HepG2 (cell line): ENCODE measurements around the gene B4GALT5. TPM values are rescaled to one million over a fixed set of nuclear protein-coding genes. Genes with fewer than 3 reads are reported as not detected.

Experiments
- ATAC-seq: fragments of 200-7000 bp; cut with Tn5 transposase; 3 replicates; pipeline ENCODE4 v1.9.1; 2020; ENCODE audit warnings: mild to moderate bottlenecking, moderate library complexity
- BruUV-seq: library from RNA; stranded (reverse); fragments of 400-500 nt; replicated peaks from 2 replicates; lab custom pipeline; 2021; lab: Mats Ljungman, UMichigan
- CTCF ChIA-PET: fragments of 300-600 bp; formaldehyde crosslinking; extraction: SDS; loops from one replicate; lab custom pipeline; 2021; ENCODE audit warnings: low total read pairs, inconsistent platforms, low intra/inter-chr PET ratio; lab: Yijun Ruan, JAX
- POLR2A ChIA-PET: fragments of 350-600 bp; sonication (Branson Sonifier 250); formaldehyde crosslinking; loops from one replicate; lab custom pipeline; 2020; ENCODE audit warnings: antibody characterized with exemption, inconsistent platforms; lab: Yijun Ruan, JAX
- DNase-seq: peaks from one replicate; pipeline ENCODE4 v3.0.0-alpha.2; 2015; ENCODE audit warnings: low spot score
- FAIRE-seq: peaks from 3 replicates; lab custom pipeline; 2011; peaks lifted over from hg19 to GRCh38; lab: Jason Lieb, UNC
- H2AFZ ChIP-seq: one replicate; pipeline ENCODE4 v1.6.1; 2011; ENCODE audit warnings: low read length, inconsistent platforms
- H3K27ac ChIP-seq: fragments of 300-600 bp; 3 replicates; pipeline ENCODE4 v1.8.0; 2011; ENCODE audit warnings: mixed run types, mild to moderate bottlenecking, mixed read lengths, low read length, inconsistent platforms; ENCODE audit not compliant: insufficient read depth; ENCODE audit errors: extremely low read length
- H3K27me3 ChIP-seq, 2 experiments: fragments of 200-600 bp in 1 of 2; 2 replicates in 1 of 2; 3 replicates in 1 of 2; pipeline versions ENCODE4 v1.6.0 to v1.8.0; 2011; ENCODE audit warnings: low read length in 2 of 2, mild to moderate bottlenecking in 2 of 2, moderate library complexity in 2 of 2, inconsistent platforms in 1 of 2; ENCODE audit not compliant: insufficient read depth in 2 of 2, control insufficient read depth in 1 of 2
- H3K36me3 ChIP-seq, 2 experiments: fragments of 200-600 bp in 1 of 2; replicated peaks in 1 of 2; 2 replicates in 1 of 2; 3 replicates in 1 of 2; pipeline versions ENCODE4 v1.5.1 to v1.8.0; 2011; ENCODE audit warnings: low read length in 2 of 2, inconsistent platforms in 1 of 2; ENCODE audit not compliant: insufficient read depth in 2 of 2, control insufficient read depth in 1 of 2
- H3K4me1 ChIP-seq: 2 replicates; pipeline ENCODE4 v1.5.1; 2012; ENCODE audit warnings: low read length, inconsistent platforms; ENCODE audit not compliant: insufficient read depth
- H3K4me2 ChIP-seq: 2 replicates; pipeline ENCODE4 v1.6.0; 2011; ENCODE audit warnings: low read depth, low read length, inconsistent platforms
- H3K4me3 ChIP-seq, 3 experiments: fragments of 200-600 bp in 1 of 3; sonication (generic), shearing (Covaris generic) in 1 of 3; replicated peaks in 1 of 3; 2 replicates each; pipeline ENCODE4 v1.5.1; 2011 to 2016; ENCODE audit warnings: low read length in 3 of 3, inconsistent platforms in 2 of 3, low read depth in 2 of 3, mild to moderate bottlenecking in 2 of 3, control low read depth in 1 of 3, mixed read lengths in 1 of 3; ENCODE audit not compliant: insufficient read depth in 1 of 3
- H3K79me2 ChIP-seq: one replicate; pipeline ENCODE4 v1.6.1; 2011; ENCODE audit warnings: low read length, inconsistent platforms; ENCODE audit not compliant: insufficient read depth
- H3K9ac ChIP-seq: 2 replicates; pipeline ENCODE4 v1.6.0; 2011; ENCODE audit warnings: mild to moderate bottlenecking, low read depth, low read length, inconsistent platforms; ENCODE audit not compliant: insufficient read depth
- H3K9me3 ChIP-seq: 2 replicates; pipeline ENCODE4 v1.5.1; 2012; ENCODE audit warnings: mild to moderate bottlenecking, low read length
- H4K20me1 ChIP-seq: 2 replicates; pipeline ENCODE4 v1.6.0; 2011; ENCODE audit warnings: inconsistent platforms, mild to moderate bottlenecking, low read length, moderate library complexity; ENCODE audit not compliant: insufficient read depth
- CCDC6 ChIP-seq: sonication (generic); formaldehyde crosslinking; IDR thresholded peaks from 2 replicates; pipeline ENCODE4 v1.8.1; 2022; ENCODE audit warnings: mild to moderate bottlenecking, missing genetic modification reagents, moderate library complexity
- RBM22 ChIP-seq: fragments of 200-400 bp; formaldehyde crosslinking; optimal IDR thresholded peaks from 2 replicates; pipeline ENCODE3; 2017; ENCODE audit warnings: mild to moderate bottlenecking, low read length, moderate library complexity
- WGBS: methylation state at CpG from one replicate; pipeline ENCODE4 v1.1.6; 2017; ENCODE audit warnings: low lambda C conversion rate; 5-methylcytosine and 5-hydroxymethylcytosine counted together
- in situ Hi-C: cut with HindIII; loops from 2 replicates; pipeline ENCODE4 v1.10.0; 2017; ENCODE audit warnings: low pct_unique_long_range_greater_than_20kb; ENCODE audit not compliant: extremely low pct_ligation_motif_present
- intact Hi-C: fragments of 100-400 bp; cut with micrococcal nuclease; formaldehyde crosslinking; loops from one replicate; pipeline ENCODE4 v1.10.0; 2022; ENCODE audit not compliant: unreplicated experiment
- polyA plus RNA-seq, 8 experiments: library from polyadenylated mRNA; depleted of rRNA in 3 of 8; stranded (reverse) in 7 of 8; unstranded in 1 of 8; fragments of >200 nt; fragmentation: Illumina TruSeq in 4 of 8; extraction: Trizol in 4 of 8; gene quantifications; 2 replicates each; pipeline versions ENCODE4 v1.2.1 to v1.2.3, GENCODE V29; 2011 to 2016; ENCODE audit warnings: low read depth in 4 of 8, missing spikeins in 1 of 8, mixed read lengths in 1 of 8; ENCODE audit not compliant: insufficient read depth in 1 of 8
- total RNA-seq, 5 experiments: library from RNA; depleted of rRNA; stranded (reverse); fragments of >200 nt; fragmentation: Illumina TruSeq; extraction: Trizol; gene quantifications; 2 replicates each; pipeline ENCODE4 v1.2.3, GENCODE V29; 2016; ENCODE audit warnings: low read depth in 1 of 5
- TF ChIP-seq, protein P1 (sequence below): IDR thresholded peaks from 2 replicates; pipeline ENCODE4 v1.6.1; 2016; ENCODE audit warnings: missing compliant biosample characterization, missing genetic modification reagents, borderline replicate concordance
- TF ChIP-seq, protein P2 (sequence below): sonication (generic); formaldehyde crosslinking; IDR thresholded peaks from 2 replicates; pipeline ENCODE4 v1.5.1; 2020; ENCODE audit warnings: missing genetic modification reagents, mild to moderate bottlenecking, borderline replicate concordance
- TF ChIP-seq, protein P3 (sequence below): sonication (generic); formaldehyde crosslinking; IDR thresholded peaks from 2 replicates; pipeline ENCODE4 v1.4.0; 2020; ENCODE audit warnings: missing genetic modification reagents
- TF ChIP-seq, protein P4 (sequence below): IDR thresholded peaks from 2 replicates; pipeline ENCODE4 v1.6.1; 2012; ENCODE audit warnings: inconsistent platforms

B4GALT5 gene
- total and polyA plus RNA-seq, 2 of the 13 experiments (the other 11 are each of a cell fraction or from before 2014, with no cell fraction given) = 27.3 to 30.9 TPM

DNA sequence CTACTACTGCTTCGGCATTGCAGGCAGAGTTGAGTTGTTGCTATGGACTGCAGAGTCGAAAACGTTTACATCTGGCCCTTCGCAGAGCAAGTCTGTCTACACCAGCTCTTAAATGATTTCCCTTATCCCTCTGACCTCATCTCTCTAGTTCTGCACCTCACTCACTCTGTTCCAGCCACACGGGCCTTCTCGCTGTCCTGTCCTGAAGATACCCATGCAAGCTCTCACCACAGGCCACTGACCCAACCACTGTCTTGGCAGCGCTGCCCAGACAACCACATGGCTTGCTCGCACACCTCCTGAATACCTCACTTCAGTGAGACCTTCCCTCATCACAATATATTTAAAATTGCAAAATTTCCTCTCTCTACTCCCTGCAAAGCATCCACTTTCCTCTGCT is 31.4 kb downstream of the B4GALT5 start:
- H3K36me3 ChIP-seq = peaks cover 1 to 17% of the 10 kb centered on the region in 2 experiments; a peak in 4 of 5 replicates

More for the DNA sequence above, 31.4 kb downstream of the B4GALT5 start:
- ATAC-seq (peak; percentile 15; the same call in 1 of the 3 replicates), DNase-seq (no peak), FAIRE-seq (no peak)
- in situ Hi-C loops = no loop called here
- BruUV-seq = no TSS peak
- Histone ChIP-seq H3K4me3 (no peak overlapping the region), H3K4me1 (peaks cover 89% of the 10 kb centered on the region), H3K9me3 (no peaks in the 10 kb centered on the region), H2AFZ (no peak overlapping the region), H3K9ac (no peak overlapping the region), H4K20me1 (no peaks in the 10 kb centered on the region; the same call in 1 of the 2 replicates), H3K27ac (no peak overlapping the region), H3K4me2 (no peak overlapping the region), H3K27me3 (no peaks in the 10 kb centered on the region), H3K79me2 (peaks cover 95% of the 10 kb centered on the region)
- ChIA-PET CTCF (no interaction called here), POLR2A (interaction anchor here (0.8 kb wide), 1 partner anchor 9 kb away, joined by 4 read pairs; no protein-coding TSS in a partner anchor)
- WGBS = 96% methylated on average over 8 of the region's 8 CpGs
- intact Hi-C loops = no loop called here
- TF ChIP-seq, protein P1, sequence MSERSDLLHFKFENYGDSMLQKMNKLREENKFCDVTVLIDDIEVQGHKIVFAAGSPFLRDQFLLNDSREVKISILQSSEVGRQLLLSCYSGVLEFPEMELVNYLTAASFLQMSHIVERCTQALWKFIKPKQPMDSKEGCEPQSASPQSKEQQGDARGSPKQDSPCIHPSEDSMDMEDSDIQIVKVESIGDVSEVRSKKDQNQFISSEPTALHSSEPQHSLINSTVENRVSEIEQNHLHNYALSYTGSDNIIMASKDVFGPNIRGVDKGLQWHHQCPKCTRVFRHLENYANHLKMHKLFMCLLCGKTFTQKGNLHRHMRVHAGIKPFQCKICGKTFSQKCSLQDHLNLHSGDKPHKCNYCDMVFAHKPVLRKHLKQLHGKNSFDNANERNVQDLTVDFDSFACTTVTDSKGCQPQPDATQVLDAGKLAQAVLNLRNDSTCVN (CRISPR knock-in tag) = no peak
- TF ChIP-seq CCDC6 (CRISPR knock-in tag) = no peak
- TF ChIP-seq, protein P2, sequence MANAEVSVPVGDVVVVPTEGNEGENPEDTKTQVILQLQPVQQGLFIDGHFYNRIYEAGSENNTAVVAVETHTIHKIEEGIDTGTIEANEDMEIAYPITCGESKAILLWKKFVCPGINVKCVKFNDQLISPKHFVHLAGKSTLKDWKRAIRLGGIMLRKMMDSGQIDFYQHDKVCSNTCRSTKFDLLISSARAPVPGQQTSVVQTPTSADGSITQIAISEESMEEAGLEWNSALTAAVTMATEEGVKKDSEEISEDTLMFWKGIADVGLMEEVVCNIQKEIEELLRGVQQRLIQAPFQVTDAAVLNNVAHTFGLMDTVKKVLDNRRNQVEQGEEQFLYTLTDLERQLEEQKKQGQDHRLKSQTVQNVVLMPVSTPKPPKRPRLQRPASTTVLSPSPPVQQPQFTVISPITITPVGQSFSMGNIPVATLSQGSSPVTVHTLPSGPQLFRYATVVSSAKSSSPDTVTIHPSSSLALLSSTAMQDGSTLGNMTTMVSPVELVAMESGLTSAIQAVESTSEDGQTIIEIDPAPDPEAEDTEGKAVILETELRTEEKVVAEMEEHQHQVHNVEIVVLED (CRISPR knock-in tag) = no peak
- TF ChIP-seq, protein P3, sequence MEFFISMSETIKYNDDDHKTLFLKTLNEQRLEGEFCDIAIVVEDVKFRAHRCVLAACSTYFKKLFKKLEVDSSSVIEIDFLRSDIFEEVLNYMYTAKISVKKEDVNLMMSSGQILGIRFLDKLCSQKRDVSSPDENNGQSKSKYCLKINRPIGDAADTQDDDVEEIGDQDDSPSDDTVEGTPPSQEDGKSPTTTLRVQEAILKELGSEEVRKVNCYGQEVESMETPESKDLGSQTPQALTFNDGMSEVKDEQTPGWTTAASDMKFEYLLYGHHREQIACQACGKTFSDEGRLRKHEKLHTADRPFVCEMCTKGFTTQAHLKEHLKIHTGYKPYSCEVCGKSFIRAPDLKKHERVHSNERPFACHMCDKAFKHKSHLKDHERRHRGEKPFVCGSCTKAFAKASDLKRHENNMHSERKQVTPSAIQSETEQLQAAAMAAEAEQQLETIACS (CRISPR knock-in tag) = no peak
- peak; percentile 54 for TF ChIP-seq RBM22
- TF ChIP-seq, protein P4, sequence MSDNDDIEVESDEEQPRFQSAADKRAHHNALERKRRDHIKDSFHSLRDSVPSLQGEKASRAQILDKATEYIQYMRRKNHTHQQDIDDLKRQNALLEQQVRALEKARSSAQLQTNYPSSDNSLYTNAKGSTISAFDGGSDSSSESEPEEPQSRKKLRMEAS = no peak
